ENCODE measurements around the gene NACC2. TPM values are rescaled to one million over a fixed set of nuclear protein-coding genes. Genes with fewer than 3 reads are reported as not detected.

The NACC2 gene
- total RNA-seq, 1 experiment from 2014 or later: 62.0 TPM

DNA sequence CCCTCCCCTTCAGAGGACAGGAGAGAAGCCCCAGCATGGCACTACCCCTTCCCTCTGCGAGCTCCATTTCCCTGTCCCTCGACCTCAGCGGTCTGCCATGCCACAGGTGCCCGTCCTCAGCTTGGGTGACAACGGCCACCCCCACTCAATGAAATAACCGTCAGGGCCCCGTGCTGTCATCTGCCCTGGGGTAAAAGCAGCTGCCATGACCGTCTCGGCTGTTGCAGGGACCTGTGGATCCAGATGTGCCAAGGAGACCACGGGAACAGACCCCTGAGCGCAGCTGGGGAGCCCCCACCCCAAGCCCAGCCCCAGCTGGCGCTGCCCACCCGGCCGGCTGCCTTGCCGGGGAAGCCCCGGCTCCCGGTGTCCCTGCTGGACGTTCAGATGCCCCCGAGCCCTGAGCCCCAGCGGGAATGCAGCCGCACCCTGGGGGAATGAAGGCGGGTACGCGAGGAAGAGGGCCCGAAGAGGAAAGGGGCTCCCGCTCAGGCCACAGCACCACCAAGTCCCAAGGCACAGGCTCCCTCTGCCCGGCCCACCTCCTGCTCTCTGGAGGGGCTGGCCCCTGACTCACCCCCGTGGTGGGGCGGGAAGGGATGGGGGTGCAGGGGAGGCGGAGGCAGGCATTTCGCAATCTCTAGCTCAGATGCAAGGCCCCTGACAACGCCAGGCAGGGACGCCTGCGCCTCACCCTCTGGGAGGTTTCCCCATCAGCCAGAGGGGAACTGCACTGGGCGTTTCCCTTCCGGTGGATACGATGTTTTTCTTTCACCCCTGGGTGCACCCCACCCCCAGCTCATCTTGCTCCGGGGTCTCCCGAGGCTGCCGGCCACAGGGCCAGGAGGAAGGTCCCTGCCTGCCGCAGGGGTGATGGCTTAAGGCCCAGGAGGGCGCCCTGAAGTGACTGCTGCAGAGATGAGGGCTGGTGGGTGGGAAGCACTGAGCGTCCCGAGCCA, 49.2 kb downstream of the NACC2 start:
- in situ Hi-C loops (cut with HindIII; ENCODE audit: low pct_unique_long_range_greater_than_20kb, low sequenced_read_pairs): no loop called here
- Histone ChIP-seq H3K36me3 (ENCODE audit: control insufficient read depth, insufficient read depth, low read length) (no peaks in the 10 kb centered on the region), H3K27me3 (ENCODE audit: control insufficient read depth, insufficient read depth, low read length) (no peaks in the 10 kb centered on the region), H3K4me1 (ENCODE audit: control insufficient read depth, insufficient read depth, low read length) (peaks cover 28% of the 10 kb centered on the region), H3K9me3 (ENCODE audit: control insufficient read depth, insufficient read depth, low read depth, low read length) (no peaks in the 10 kb centered on the region), H3K27ac (ENCODE audit: low read length) (no peak overlapping the region), H3K4me3 (ENCODE audit: low read depth in 2 of 2, low read length in 2 of 2) (no peak overlapping the region)
- BruUV-seq (replicated peaks): no TSS peak
- TF ChIP-seq SIN3A (IDR thresholded peaks at IDR 0.05; ENCODE audit: borderline replicate concordance, insufficient read depth, low read depth, low read length) (no peak), TCF7L2 (IDR thresholded peaks at IDR 0.05; ENCODE audit: low read depth, low read length) (no peak), CTCF (IDR thresholded peaks at IDR 0.05) (no peak), POLR2AphosphoS5 (IDR thresholded peaks at IDR 0.05; ENCODE audit: low read depth, low read length) (no peak)
- TF ChIP-seq, protein P1, sequence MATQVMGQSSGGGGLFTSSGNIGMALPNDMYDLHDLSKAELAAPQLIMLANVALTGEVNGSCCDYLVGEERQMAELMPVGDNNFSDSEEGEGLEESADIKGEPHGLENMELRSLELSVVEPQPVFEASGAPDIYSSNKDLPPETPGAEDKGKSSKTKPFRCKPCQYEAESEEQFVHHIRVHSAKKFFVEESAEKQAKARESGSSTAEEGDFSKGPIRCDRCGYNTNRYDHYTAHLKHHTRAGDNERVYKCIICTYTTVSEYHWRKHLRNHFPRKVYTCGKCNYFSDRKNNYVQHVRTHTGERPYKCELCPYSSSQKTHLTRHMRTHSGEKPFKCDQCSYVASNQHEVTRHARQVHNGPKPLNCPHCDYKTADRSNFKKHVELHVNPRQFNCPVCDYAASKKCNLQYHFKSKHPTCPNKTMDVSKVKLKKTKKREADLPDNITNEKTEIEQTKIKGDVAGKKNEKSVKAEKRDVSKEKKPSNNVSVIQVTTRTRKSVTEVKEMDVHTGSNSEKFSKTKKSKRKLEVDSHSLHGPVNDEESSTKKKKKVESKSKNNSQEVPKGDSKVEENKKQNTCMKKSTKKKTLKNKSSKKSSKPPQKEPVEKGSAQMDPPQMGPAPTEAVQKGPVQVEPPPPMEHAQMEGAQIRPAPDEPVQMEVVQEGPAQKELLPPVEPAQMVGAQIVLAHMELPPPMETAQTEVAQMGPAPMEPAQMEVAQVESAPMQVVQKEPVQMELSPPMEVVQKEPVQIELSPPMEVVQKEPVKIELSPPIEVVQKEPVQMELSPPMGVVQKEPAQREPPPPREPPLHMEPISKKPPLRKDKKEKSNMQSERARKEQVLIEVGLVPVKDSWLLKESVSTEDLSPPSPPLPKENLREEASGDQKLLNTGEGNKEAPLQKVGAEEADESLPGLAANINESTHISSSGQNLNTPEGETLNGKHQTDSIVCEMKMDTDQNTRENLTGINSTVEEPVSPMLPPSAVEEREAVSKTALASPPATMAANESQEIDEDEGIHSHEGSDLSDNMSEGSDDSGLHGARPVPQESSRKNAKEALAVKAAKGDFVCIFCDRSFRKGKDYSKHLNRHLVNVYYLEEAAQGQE (IDR thresholded peaks at IDR 0.05; ENCODE audit: insufficient read depth in 1 of 2, low read depth in 2 of 2, low read length in 1 of 2): no peak
- ChIA-PET CTCF (no interaction called here), POLR2A (no interaction called here)
- DNase-seq (ENCODE audit: low read depth, low spot score): no peak
- intact Hi-C loops (cut with micrococcal nuclease; ENCODE audit: unreplicated experiment): no loop called here
- ATAC-seq: no peak

GRCh38 chr9:136044971-136045594, 50.0 kb downstream of the NACC2 start:
- ChIA-PET POLR2A (no interaction called here), CTCF (no interaction called here)
- Histone ChIP-seq H3K4me1 (ENCODE audit: control insufficient read depth, insufficient read depth, low read length) (peaks cover 28% of the 10 kb centered on the region), H3K27me3 (ENCODE audit: control insufficient read depth, insufficient read depth, low read length) (no peaks in the 10 kb centered on the region), H3K27ac (ENCODE audit: low read length) (no peak overlapping the region), H3K4me3 (ENCODE audit: low read depth in 2 of 2, low read length in 2 of 2) (no peak overlapping the region), H3K9me3 (ENCODE audit: control insufficient read depth, insufficient read depth, low read depth, low read length) (no peaks in the 10 kb centered on the region), H3K36me3 (ENCODE audit: control insufficient read depth, insufficient read depth, low read length) (no peaks in the 10 kb centered on the region)
- TF ChIP-seq, protein P1 (IDR thresholded peaks at IDR 0.05; ENCODE audit: insufficient read depth in 1 of 2, low read depth in 2 of 2, low read length in 1 of 2): no peak
- TF ChIP-seq CTCF (IDR thresholded peaks at IDR 0.05): no peak
- TF ChIP-seq POLR2AphosphoS5 (IDR thresholded peaks at IDR 0.05; ENCODE audit: low read depth, low read length): no peak
- TF ChIP-seq TCF7L2 (IDR thresholded peaks at IDR 0.05; ENCODE audit: low read depth, low read length): no peak
- no peak for TF ChIP-seq SIN3A (IDR thresholded peaks at IDR 0.05; ENCODE audit: borderline replicate concordance, insufficient read depth, low read depth, low read length)
- no peak for ATAC-seq
- intact Hi-C loops (cut with micrococcal nuclease; ENCODE audit: unreplicated experiment): no loop called here
- no peak for DNase-seq (ENCODE audit: low read depth, low spot score)
- in situ Hi-C loops (cut with HindIII; ENCODE audit: low pct_unique_long_range_greater_than_20kb, low sequenced_read_pairs): no loop called here
- no TSS peak for BruUV-seq (replicated peaks)
